Liver (tissue), 3 donors: ENCODE measurements around the gene DLX2.

Experiments
- CTCF ChIP-seq: fragments of 150-350 bp; IDR thresholded peaks from 2 replicates; pipeline ENCODE4 v1.5.1; 2017; ENCODE audit warnings: improper control_type of control experiment, low read depth, low read length; ENCODE audit not compliant: missing input control
- EGR1 ChIP-seq, 2 donors: IDR thresholded peaks; 2 replicates each; pipeline ENCODE4 v1.6.1; 2016 to 2018; ENCODE audit warnings: antibody characterized with exemption in 2 of 2, low read depth in 2 of 2
- GABPA ChIP-seq, 2 donors: IDR thresholded peaks in 1 of 2; conservative IDR thresholded peaks in 1 of 2; 2 replicates each; pipeline ENCODE4 v1.6.1; 2016; ENCODE audit warnings: antibody characterized with exemption in 2 of 2, mild to moderate bottlenecking in 1 of 2, moderate library complexity in 1 of 2
- JUND ChIP-seq, 2 donors: IDR thresholded peaks; 2 replicates each; pipeline ENCODE4 v1.6.1; 2016; ENCODE audit warnings: antibody characterized with exemption in 2 of 2
- MAX ChIP-seq: IDR thresholded peaks from 2 replicates; pipeline ENCODE4 v1.6.1; 2016; ENCODE audit warnings: antibody characterized with exemption
- REST ChIP-seq: IDR thresholded peaks from 2 replicates; pipeline ENCODE4 v1.6.1; 2016; ENCODE audit warnings: antibody characterized with exemption, mild to moderate bottlenecking
- RXRA ChIP-seq, 2 donors: IDR thresholded peaks; 2 replicates each; pipeline ENCODE4 v1.6.1; 2017 to 2018; ENCODE audit warnings: antibody characterized with exemption in 2 of 2, mild to moderate bottlenecking in 1 of 2
- SP1 ChIP-seq: IDR thresholded peaks from 2 replicates; pipeline ENCODE4 v1.6.1; 2018; ENCODE audit warnings: antibody characterized with exemption, mild to moderate bottlenecking
- TAF1 ChIP-seq: conservative IDR thresholded peaks from 2 replicates; pipeline ENCODE4 v1.6.1; 2016; ENCODE audit warnings: antibody characterized with exemption, mild to moderate bottlenecking
- YY1 ChIP-seq: IDR thresholded peaks from 2 replicates; pipeline ENCODE4 v1.6.1; 2016; ENCODE audit warnings: antibody characterized with exemption, mild to moderate bottlenecking
- donor health status: healthy.
- donor health status: healthy.

GRCh38 chr2:172072706-172073105 is 30.0 kb downstream of the DLX2 start:
- no peak for TF ChIP-seq MAX
- TF ChIP-seq CTCF = no peak
- TF ChIP-seq JUND (IDR thresholded peaks at IDR 0.05) = no peak
- TF ChIP-seq GABPA (IDR thresholded peaks at IDR 0.05 in 1 of 2, conservative IDR thresholded peaks at IDR 0.05 in 1 of 2) = no peak
- TF ChIP-seq TAF1 = no peak
- no peak for TF ChIP-seq REST
- no peak for TF ChIP-seq YY1
- TF ChIP-seq SP1 = no peak
- no peak for TF ChIP-seq EGR1 (IDR thresholded peaks at IDR 0.05; ENCODE audit: low read depth in 2 of 2)
- TF ChIP-seq RXRA (IDR thresholded peaks at IDR 0.05) = no peak
